Measurements from ENCODE around the gene NUP98.

- TF ChIP-seq CTCF (IDR thresholded peaks at IDR 0.05) = no peak
- TF ChIP-seq POLR2AphosphoS5 (IDR thresholded peaks at IDR 0.05) = no peak
These were observed 32.7 kb upstream of the NUP98 start for GRCh38 chr11:3830088-3830487.
